ENCODE measurements around the gene BAX.

DNA sequence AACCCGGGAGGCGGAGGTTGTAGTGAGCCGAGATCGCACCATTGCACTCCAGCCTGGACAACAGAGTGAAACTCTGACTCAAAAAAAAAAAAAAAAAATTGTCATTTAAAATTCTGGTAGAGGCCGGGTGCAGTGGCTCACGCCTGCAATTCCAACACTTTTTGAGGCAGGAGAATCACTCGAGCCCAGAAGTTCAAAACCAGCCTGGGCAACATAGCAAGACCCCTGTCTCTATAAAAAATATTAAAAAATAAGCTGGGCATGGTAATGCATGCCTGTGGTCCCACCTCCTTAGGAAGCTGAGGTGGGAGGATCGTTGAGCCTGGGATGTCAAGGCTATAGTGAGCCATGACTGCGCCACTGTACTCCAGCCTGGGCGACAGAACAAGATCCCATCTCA lies 48.4 kb upstream of the BAX start:
- no peak for TF ChIP-seq YY1 (IDR thresholded peaks at IDR 0.05; ENCODE audit: insufficient read depth, insufficient read length)
- TF ChIP-seq ZNF274 (IDR thresholded peaks at IDR 0.05; ENCODE audit: low read depth, low read length): no peak
- no peak for TF ChIP-seq SUZ12 (IDR thresholded peaks at IDR 0.05; ENCODE audit: extremely low read depth, insufficient read depth, insufficient read length)
